HCT116 (cell line): Measurements from ENCODE around the gene TCIRG1. TPM values are rescaled to one million over a fixed set of nuclear protein-coding genes. Genes with fewer than 3 reads are reported as not detected.

ENCODE experiments used
- ATAC-seq: fragments of 200-7000 bp; cut with Tn5 transposase; 2 replicates; pipeline ENCODE4 v1.9.1; 2020; ENCODE audit warnings: mild to moderate bottlenecking, moderate library complexity
- BruUV-seq: library from RNA; stranded (reverse); fragments of 400-500 nt; replicated peaks from 2 replicates; lab custom pipeline; 2021; lab: Mats Ljungman, UMichigan
- CTCF ChIA-PET: fragments of 300-600 bp; sonication (Branson Sonifier 250); formaldehyde crosslinking; loops from one replicate; lab custom pipeline; 2021; ENCODE audit warnings: antibody characterized with exemption; lab: Charles Lee
- POLR2A ChIA-PET: fragments of 300-600, 350-600 bp; sonication (Branson Sonifier 250); formaldehyde crosslinking; loops from one replicate; lab custom pipeline; 2021; ENCODE audit warnings: antibody characterized with exemption; lab: Charles Lee
- RAD21 ChIA-PET, 2 experiments: fragments of 300-600 bp; sonication (Branson Sonifier 250); formaldehyde crosslinking; loops; one replicate each; lab custom pipeline; 2023; ENCODE audit warnings: low total read pairs in 2 of 2; ENCODE audit not compliant: uncharacterized antibody in 2 of 2, unreplicated experiment in 2 of 2, low non-redundant PET in 1 of 2; lab: Charles Lee
- DNase-seq: peaks from one replicate; pipeline ENCODE4 v3.0.0-alpha.2; 2010; ENCODE audit warnings: low read depth, low spot score
- H2AFZ ChIP-seq: fragments of 200-600 bp; shearing (Covaris generic), sonication (generic); 2 replicates; pipeline ENCODE4 v1.6.1; 2017; ENCODE audit warnings: low read depth, mixed run types, mixed read lengths, antibody characterized with exemption, low read length; ENCODE audit not compliant: poor library complexity, severe bottlenecking
- H3K27ac ChIP-seq: 2 replicates; pipeline ENCODE4 v1.5.1; 2012; ENCODE audit warnings: low read depth, low read length
- H3K27me3 ChIP-seq: fragments of 200-600 bp; sonication (generic); 2 replicates; pipeline ENCODE4 v1.6.1; 2016; ENCODE audit warnings: mixed run types, low read length, mixed read lengths; ENCODE audit not compliant: insufficient read depth
- H3K36me3 ChIP-seq, 2 experiments: fragments of 200-500 bp in 1 of 2; fragments of 200-600 bp in 1 of 2; sonication (Bioruptor generic) in 1 of 2; sonication (generic) in 1 of 2; 2 replicates each; pipeline versions ENCODE4 v1.5.1 to v1.6.1; 2014 to 2016; ENCODE audit warnings: low read length in 2 of 2, inconsistent platforms in 1 of 2, mixed read lengths in 1 of 2, mixed run types in 1 of 2; ENCODE audit not compliant: insufficient read depth in 2 of 2, control insufficient read depth in 1 of 2
- H3K4me1 ChIP-seq, 2 experiments: fragments of 200-600 bp in 1 of 2; sonication (generic) in 1 of 2; 2 replicates each; pipeline versions ENCODE4 v1.5.1 to v1.6.1; 2012 to 2017; ENCODE audit warnings: low read length in 2 of 2, inconsistent platforms in 1 of 2, mild to moderate bottlenecking in 1 of 2, mixed read lengths in 1 of 2, mixed run types in 1 of 2, moderate library complexity in 1 of 2; ENCODE audit not compliant: insufficient read depth in 2 of 2, control insufficient read depth in 1 of 2
- H3K4me2 ChIP-seq: fragments of 200-600 bp; sonication (generic); 2 replicates; pipeline ENCODE4 v1.6.1; 2017; ENCODE audit warnings: mixed run types, low read length, mixed read lengths
- H3K4me3 ChIP-seq, 2 experiments: fragments of 200-600 bp in 1 of 2; sonication (generic) in 1 of 2; replicated peaks in 1 of 2; 2 replicates each; pipeline ENCODE4 v1.5.1; 2011 to 2016; ENCODE audit warnings: low read length in 2 of 2, control low read depth in 1 of 2, low read depth in 1 of 2, mild to moderate bottlenecking in 1 of 2, mixed read lengths in 1 of 2, mixed run types in 1 of 2
- H3K79me2 ChIP-seq: fragments of 200-600 bp; sonication (generic); 2 replicates; pipeline ENCODE4 v1.6.1; 2017; ENCODE audit warnings: mild to moderate bottlenecking, mixed run types, low read length, moderate library complexity, mixed read lengths; ENCODE audit not compliant: insufficient read depth
- H3K9ac ChIP-seq: fragments of 200-600 bp; sonication (generic); 2 replicates; pipeline ENCODE4 v1.6.1; 2016; ENCODE audit warnings: low read length, mixed read lengths
- H3K9me2 ChIP-seq: fragments of 200-600 bp; sonication (generic), shearing (Covaris generic); 2 replicates; pipeline ENCODE4 v1.6.1; 2017; ENCODE audit warnings: mixed run types, mild to moderate bottlenecking, moderate library complexity; ENCODE audit not compliant: insufficient read depth
- H3K9me3 ChIP-seq, 2 experiments: fragments of 200-500 bp in 1 of 2; fragments of 200-600 bp in 1 of 2; sonication (Bioruptor generic) in 1 of 2; sonication (generic) in 1 of 2; 2 replicates each; pipeline ENCODE4 v1.6.1; 2014 to 2017; ENCODE audit warnings: low read length in 2 of 2, mixed read lengths in 2 of 2, inconsistent platforms in 1 of 2, low read depth in 1 of 2, mild to moderate bottlenecking in 1 of 2, mixed run types in 1 of 2, moderate library complexity in 1 of 2; ENCODE audit not compliant: control insufficient read depth in 1 of 2, insufficient read depth in 1 of 2
- H4K20me1 ChIP-seq: fragments of 200-600 bp; sonication (generic), shearing (Covaris generic); 2 replicates; pipeline ENCODE4 v1.6.1; 2017; ENCODE audit warnings: mixed run types, mild to moderate bottlenecking, moderate library complexity; ENCODE audit not compliant: insufficient read depth
- ATF3 ChIP-seq: IDR thresholded peaks from 2 replicates; pipeline ENCODE4 v1.6.1; 2012
- CBX3 ChIP-seq: IDR thresholded peaks from 2 replicates; pipeline ENCODE4 v1.6.1; 2012; ENCODE audit warnings: low read depth
- CEBPB ChIP-seq: IDR thresholded peaks from 2 replicates; pipeline ENCODE4 v1.6.1; 2012; ENCODE audit warnings: low read depth
- CTCF ChIP-seq, 3 experiments: fragments of 200-600 bp in 1 of 3; sonication (generic) in 1 of 3; IDR thresholded peaks in 2 of 3; conservative IDR thresholded peaks in 1 of 3; 2 replicates each; pipeline ENCODE4 v1.5.1; 2012 to 2017; ENCODE audit warnings: low read depth in 2 of 3, low read length in 2 of 3, antibody characterized with exemption in 1 of 3, borderline replicate concordance in 1 of 3, control low read depth in 1 of 3, mild to moderate bottlenecking in 1 of 3, mixed read lengths in 1 of 3, mixed run types in 1 of 3, moderate library complexity in 1 of 3; ENCODE audit not compliant: insufficient read depth in 1 of 3
- ELF1 ChIP-seq: IDR thresholded peaks from 2 replicates; pipeline ENCODE4 v1.6.1; 2012; ENCODE audit warnings: low read depth, borderline replicate concordance
- EZH2 ChIP-seq: fragments of 200-600 bp; sonication (generic); IDR thresholded peaks from 2 replicates; pipeline ENCODE4 v1.6.1; 2017; ENCODE audit warnings: antibody characterized with exemption, mixed run types
- EZH2phosphoT487 ChIP-seq: fragments of 200-600 bp; IDR thresholded peaks from 2 replicates; pipeline ENCODE4 v1.6.1; 2018; ENCODE audit warnings: antibody characterized with exemption, borderline replicate concordance
- FOSL1 ChIP-seq: IDR thresholded peaks from 2 replicates; pipeline ENCODE4 v1.6.1; 2012; ENCODE audit warnings: low read depth
- MAX ChIP-seq: IDR thresholded peaks from 2 replicates; pipeline ENCODE4 v1.6.1; 2012
- POLR2A ChIP-seq: IDR thresholded peaks from 2 replicates; pipeline ENCODE4 v1.7.0; 2011; ENCODE audit warnings: borderline replicate concordance; ENCODE audit not compliant: insufficient read depth, insufficient read length; ENCODE audit errors: extremely low read depth
- POLR2AphosphoS5 ChIP-seq: IDR thresholded peaks from 2 replicates; pipeline ENCODE4 v1.6.1; 2011; ENCODE audit warnings: mild to moderate bottlenecking, low read depth, low read length, moderate library complexity
- RAD21 ChIP-seq: IDR thresholded peaks from 2 replicates; pipeline ENCODE4 v1.6.1; 2012; ENCODE audit warnings: low read depth, mild to moderate bottlenecking
- SP1 ChIP-seq: IDR thresholded peaks from 2 replicates; pipeline ENCODE4 v1.6.1; 2012; ENCODE audit warnings: low read depth
- SRF ChIP-seq: IDR thresholded peaks from 2 replicates; pipeline ENCODE4 v1.6.1; 2012; ENCODE audit warnings: low read depth
- TCF7L2 ChIP-seq: IDR thresholded peaks from 2 replicates; pipeline ENCODE4 v1.7.0; 2011; ENCODE audit warnings: borderline replicate concordance, inconsistent platforms; ENCODE audit not compliant: insufficient read depth, insufficient read length; ENCODE audit errors: extremely low read depth
- YY1 ChIP-seq: IDR thresholded peaks from 2 replicates; pipeline ENCODE4 v1.6.1; 2011; ENCODE audit warnings: low read length, low read depth, moderate library complexity, mild to moderate bottlenecking; ENCODE audit not compliant: insufficient replicate concordance; ENCODE audit errors: extremely low read depth
- ZNF274 ChIP-seq: fragments of 200-500 bp; sonication (Bioruptor generic); IDR thresholded peaks from 2 replicates; pipeline ENCODE4 v1.6.1; 2014; ENCODE audit warnings: mild to moderate bottlenecking, low read depth, low read length, inconsistent platforms
- intact Hi-C: fragments of 100-400 bp; cut with micrococcal nuclease; formaldehyde crosslinking; loops from 2 replicates; pipeline ENCODE4 v1.10.0; 2022
- total RNA-seq: library from RNA; stranded (reverse); gene quantifications from one replicate; pipeline ENCODE4 v1.2.1, GENCODE V29; 2021; ENCODE audit not compliant: unreplicated experiment
- TF ChIP-seq, protein P1 (sequence below): IDR thresholded peaks from 2 replicates; pipeline ENCODE4 v1.6.1; 2012; ENCODE audit warnings: low read depth
- TF ChIP-seq, protein P2 (sequence below): IDR thresholded peaks from 2 replicates; pipeline ENCODE4 v1.6.1; 2011; ENCODE audit warnings: mild to moderate bottlenecking, low read length, moderate library complexity; ENCODE audit not compliant: insufficient replicate concordance; ENCODE audit errors: extremely low read depth

TCIRG1 gene
- total RNA-seq, 1 experiment from 2014 or later = 101 TPM

GRCh38 chr11:68093565-68093964, 54.7 kb downstream of the TCIRG1 start:
- peaks cover 23% of the 10 kb centered on the region for H3K79me2 ChIP-seq
- no peaks in the 10 kb centered on the region for H3K27me3 ChIP-seq
- intact Hi-C loops = loop anchor here (5.0 kb wide), 1 partner anchor 79 kb away; no protein-coding TSS in a partner anchor
- H3K9me2 ChIP-seq = no peaks in the 10 kb centered on the region
- ChIA-PET RAD21 (no interaction called here), CTCF (no interaction called here), POLR2A (no interaction called here)
- no peak overlapping the region for H3K27ac ChIP-seq
- H3K4me2 ChIP-seq = no peak overlapping the region
- no peak overlapping the region for H3K4me3 ChIP-seq
- TF ChIP-seq YY1 = no peak
- no peak for TF ChIP-seq EZH2phosphoT487
- TF ChIP-seq MAX = no peak
- no peak for TF ChIP-seq TCF7L2
- TF ChIP-seq RAD21 = no peak
- no peak for TF ChIP-seq SRF
- TF ChIP-seq CTCF (IDR thresholded peaks at IDR 0.05 in 2 of 3, conservative IDR thresholded peaks at IDR 0.05 in 1 of 3; ENCODE audit: borderline replicate concordance in 1 of 3, insufficient read depth in 1 of 3, low read depth in 2 of 3, low read length in 2 of 3) = no peak
- TF ChIP-seq ATF3 = no peak
- no peak for TF ChIP-seq SP1
- no peak for TF ChIP-seq FOSL1
- no peak for TF ChIP-seq ZNF274
- no peak for TF ChIP-seq CEBPB
- no peak for TF ChIP-seq POLR2A
- TF ChIP-seq ELF1 = no peak
- no peak for TF ChIP-seq POLR2AphosphoS5
- no peak for TF ChIP-seq CBX3
- no peak for TF ChIP-seq EZH2
- TF ChIP-seq, protein P1, sequence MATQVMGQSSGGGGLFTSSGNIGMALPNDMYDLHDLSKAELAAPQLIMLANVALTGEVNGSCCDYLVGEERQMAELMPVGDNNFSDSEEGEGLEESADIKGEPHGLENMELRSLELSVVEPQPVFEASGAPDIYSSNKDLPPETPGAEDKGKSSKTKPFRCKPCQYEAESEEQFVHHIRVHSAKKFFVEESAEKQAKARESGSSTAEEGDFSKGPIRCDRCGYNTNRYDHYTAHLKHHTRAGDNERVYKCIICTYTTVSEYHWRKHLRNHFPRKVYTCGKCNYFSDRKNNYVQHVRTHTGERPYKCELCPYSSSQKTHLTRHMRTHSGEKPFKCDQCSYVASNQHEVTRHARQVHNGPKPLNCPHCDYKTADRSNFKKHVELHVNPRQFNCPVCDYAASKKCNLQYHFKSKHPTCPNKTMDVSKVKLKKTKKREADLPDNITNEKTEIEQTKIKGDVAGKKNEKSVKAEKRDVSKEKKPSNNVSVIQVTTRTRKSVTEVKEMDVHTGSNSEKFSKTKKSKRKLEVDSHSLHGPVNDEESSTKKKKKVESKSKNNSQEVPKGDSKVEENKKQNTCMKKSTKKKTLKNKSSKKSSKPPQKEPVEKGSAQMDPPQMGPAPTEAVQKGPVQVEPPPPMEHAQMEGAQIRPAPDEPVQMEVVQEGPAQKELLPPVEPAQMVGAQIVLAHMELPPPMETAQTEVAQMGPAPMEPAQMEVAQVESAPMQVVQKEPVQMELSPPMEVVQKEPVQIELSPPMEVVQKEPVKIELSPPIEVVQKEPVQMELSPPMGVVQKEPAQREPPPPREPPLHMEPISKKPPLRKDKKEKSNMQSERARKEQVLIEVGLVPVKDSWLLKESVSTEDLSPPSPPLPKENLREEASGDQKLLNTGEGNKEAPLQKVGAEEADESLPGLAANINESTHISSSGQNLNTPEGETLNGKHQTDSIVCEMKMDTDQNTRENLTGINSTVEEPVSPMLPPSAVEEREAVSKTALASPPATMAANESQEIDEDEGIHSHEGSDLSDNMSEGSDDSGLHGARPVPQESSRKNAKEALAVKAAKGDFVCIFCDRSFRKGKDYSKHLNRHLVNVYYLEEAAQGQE = no peak
- TF ChIP-seq, protein P2, sequence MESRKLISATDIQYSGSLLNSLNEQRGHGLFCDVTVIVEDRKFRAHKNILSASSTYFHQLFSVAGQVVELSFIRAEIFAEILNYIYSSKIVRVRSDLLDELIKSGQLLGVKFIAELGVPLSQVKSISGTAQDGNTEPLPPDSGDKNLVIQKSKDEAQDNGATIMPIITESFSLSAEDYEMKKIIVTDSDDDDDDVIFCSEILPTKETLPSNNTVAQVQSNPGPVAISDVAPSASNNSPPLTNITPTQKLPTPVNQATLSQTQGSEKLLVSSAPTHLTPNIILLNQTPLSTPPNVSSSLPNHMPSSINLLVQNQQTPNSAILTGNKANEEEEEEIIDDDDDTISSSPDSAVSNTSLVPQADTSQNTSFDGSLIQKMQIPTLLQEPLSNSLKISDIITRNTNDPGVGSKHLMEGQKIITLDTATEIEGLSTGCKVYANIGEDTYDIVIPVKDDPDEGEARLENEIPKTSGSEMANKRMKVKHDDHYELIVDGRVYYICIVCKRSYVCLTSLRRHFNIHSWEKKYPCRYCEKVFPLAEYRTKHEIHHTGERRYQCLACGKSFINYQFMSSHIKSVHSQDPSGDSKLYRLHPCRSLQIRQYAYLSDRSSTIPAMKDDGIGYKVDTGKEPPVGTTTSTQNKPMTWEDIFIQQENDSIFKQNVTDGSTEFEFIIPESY = no peak
- BruUV-seq = no TSS peak
- H3K9ac ChIP-seq = no peak overlapping the region
- no peaks in the 10 kb centered on the region for H3K4me1 ChIP-seq
- no peaks in the 10 kb centered on the region for H3K36me3 ChIP-seq
- peaks cover 8% of the 10 kb centered on the region; the same call in 1 of the 2 replicates for H4K20me1 ChIP-seq
- ATAC-seq (no peak), DNase-seq (no peak)
- no peak overlapping the region for H2AFZ ChIP-seq
- no peaks in the 10 kb centered on the region for H3K9me3 ChIP-seq
